Posterior cingulate gyrus (tissue), 11 donors: ENCODE measurements around the gene MTCL3.

Experiments used
- DNase-seq, 10 donors: peaks; one replicate each; pipeline versions ENCODE4 v3.0.0 to v3.0.0-alpha.2; 2020 to 2021; ENCODE audit warnings: mixed read lengths in 3 of 10
- intact Hi-C: fragments of 100-400 bp; cut with DNase I; formaldehyde crosslinking; loops from one replicate; pipeline ENCODE4 v1.15.1; 2023

MTCL3 gene

GRCh38 chr6:127518710-127519468, at the start of gene MTCL3:
Gene MTCL3, minus strand, starts transcription at chr6:127519335.
- DNase-seq = peak; percentile 44 to 95 (median 66)
- intact Hi-C loops = loop anchor here (5.0 kb wide), 2 partner anchors 52 to 252 kb away; partner anchors contain the start of gene RNF146

DNA sequence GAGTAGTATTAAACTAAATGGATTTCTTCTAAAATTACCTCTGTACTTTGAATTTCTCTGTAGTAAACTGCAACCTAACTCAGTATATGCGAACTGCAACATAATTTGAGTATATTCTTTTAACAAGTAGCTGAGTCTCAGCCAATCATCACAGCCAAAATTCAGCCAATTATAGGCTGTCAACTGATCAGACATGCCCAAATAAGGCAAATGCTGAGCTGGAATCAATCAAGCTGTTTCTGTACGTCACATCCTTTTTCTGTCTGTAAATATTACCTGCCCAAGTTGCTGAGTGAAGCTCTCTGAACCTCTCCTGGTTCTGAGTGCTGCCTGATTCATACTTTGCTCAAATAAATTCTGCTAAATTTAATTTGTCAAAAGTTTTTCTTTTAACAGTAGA, 48.3 kb upstream of the MTCL3 start:
- DNase-seq = no peak
- intact Hi-C loops = no loop called here

- intact Hi-C loops = no loop called here
- DNase-seq = no peak
These were observed 47.5 kb upstream of the MTCL3 start for GRCh38 chr6:127566651-127567050.

- no peak for DNase-seq
- intact Hi-C loops = no loop called here
These were observed 47.0 kb upstream of the MTCL3 start for GRCh38 chr6:127566119-127566518.

GRCh38 chr6:127564761-127565160, 45.6 kb upstream of the MTCL3 start:
- intact Hi-C loops = no loop called here
- no peak for DNase-seq

DNA sequence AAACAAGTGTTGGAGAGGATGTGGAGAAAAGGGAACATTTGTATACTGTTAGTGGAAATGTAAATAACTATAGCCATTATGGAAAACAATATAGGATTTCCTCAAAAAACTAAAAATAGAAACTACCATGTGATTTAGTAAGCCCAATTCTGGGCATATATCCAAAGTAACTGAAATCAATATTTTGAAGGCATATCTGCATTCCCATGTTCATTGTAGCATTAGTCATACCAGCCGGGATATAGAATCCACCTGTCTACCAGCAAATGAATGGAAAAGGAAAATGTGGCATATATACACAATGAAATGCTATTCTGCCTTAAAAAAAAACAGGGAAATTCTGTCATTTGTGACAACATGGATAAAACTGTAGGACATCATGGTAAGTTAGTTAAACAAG, 42.5 kb upstream of the MTCL3 start:
- intact Hi-C loops = no loop called here
- no peak for DNase-seq

GRCh38 chr6:127554435-127555006, 35.4 kb upstream of the MTCL3 start:
- DNase-seq = peak in 1 of 10 donors; percentile 72
- intact Hi-C loops = no loop called here

DNA sequence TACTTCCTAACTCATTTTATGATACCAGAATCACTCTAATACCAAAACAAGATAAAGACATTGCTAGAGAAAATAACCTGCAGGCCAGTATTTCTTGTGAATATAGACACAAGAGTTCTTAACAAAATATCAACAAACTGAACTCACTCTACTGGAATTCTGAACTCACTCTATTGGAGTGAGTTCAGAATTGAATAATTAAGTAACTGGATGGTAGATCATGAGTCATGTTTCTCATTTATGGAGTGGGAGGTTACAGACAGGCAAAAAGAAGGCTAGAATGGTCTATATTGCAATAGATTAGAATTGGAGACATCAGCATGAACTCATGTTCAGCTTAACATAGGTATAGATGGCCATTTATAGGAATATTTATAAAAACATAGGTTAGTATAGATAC, 31.3 kb upstream of the MTCL3 start:
- intact Hi-C loops = no loop called here
- no peak for DNase-seq

DNA sequence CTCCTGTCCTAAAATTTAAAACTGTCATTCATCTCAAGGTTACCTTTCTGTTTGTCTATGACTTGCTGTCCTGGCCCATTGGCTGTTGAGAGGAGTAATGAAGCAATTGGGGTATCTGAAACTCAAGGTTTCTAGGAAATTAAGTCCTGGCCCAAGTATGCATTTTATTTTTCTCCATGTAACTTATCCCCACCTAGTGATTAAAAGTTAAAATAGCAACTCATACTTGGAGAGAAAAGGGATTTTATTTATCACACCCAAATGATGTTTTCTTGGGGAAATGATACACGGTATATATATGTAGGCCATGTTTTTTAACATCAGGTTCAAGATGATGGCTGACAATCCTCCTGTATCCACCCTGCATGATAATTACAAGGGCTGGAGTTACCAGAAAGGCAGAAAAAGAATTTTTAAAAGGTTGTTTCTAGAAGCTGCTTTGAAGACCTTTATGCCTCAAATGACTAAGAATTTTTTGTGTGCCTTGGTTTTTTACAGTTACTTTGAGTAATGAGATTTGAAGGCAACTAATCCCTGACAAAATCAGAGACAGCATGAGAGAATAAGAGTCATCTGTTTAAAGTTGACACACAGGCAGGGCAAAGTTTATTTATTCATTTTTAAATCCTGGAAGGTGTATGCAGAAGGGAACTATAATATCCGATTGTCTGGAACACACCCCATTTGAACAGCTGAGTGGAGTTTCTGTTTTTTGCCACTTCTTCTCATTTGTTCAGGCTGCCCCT, 28.9 kb upstream of the MTCL3 start:
- intact Hi-C loops = no loop called here

GRCh38 chr6:127547215-127547614, 28.1 kb upstream of the MTCL3 start:
- no peak for DNase-seq
- intact Hi-C loops = no loop called here

More for the DNA sequence above, 28.9 kb upstream of the MTCL3 start:
- DNase-seq = no peak

DNA sequence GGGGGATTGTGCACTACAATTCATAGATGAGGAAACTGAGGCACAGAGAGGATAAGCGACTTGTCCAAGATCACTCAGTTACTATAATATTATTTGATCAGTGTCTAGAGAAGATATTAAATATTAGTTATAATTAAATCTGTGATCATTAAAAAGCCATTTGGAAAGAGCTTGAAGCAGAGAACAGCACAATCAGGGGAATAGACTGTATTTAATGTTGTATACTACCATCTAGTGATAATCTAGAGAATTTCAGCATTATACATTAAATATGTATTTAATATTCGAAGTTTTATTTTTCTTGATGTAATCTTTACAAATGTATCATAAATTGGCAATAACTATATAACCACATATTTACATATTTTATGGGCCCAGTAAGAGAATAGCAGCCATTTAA, 20.1 kb upstream of the MTCL3 start:
- intact Hi-C loops = loop anchor here (1.0 to 2.0 kb wide), 2 partner anchors 74 to 237 kb away; no protein-coding TSS in a partner anchor
- DNase-seq = no peak

GRCh38 chr6:127538750-127539264, 19.7 kb upstream of the MTCL3 start:
- DNase-seq = no peak
- intact Hi-C loops = loop anchor here (1.0 to 2.0 kb wide), 2 partner anchors 74 to 237 kb away; no protein-coding TSS in a partner anchor

DNA sequence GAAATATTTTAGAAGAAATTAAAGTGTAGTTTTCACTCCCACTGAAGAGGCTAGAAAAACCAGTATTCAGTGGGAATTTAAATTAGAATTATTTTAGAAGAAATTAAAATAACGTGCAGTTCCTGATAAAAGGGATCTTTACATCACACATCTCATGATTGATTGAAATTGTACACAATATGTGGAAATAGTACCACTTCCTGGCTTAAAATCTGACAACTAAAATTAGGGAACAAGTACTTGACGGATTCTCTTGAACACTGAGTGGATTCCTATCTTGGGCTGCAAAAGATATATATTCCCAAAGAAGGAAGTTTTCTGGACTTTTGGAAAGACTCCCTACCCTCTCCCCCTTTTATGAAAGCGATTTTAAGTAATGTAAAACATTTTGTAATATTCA, 14.6 kb upstream of the MTCL3 start:
- DNase-seq = no peak
- intact Hi-C loops = no loop called here

DNA sequence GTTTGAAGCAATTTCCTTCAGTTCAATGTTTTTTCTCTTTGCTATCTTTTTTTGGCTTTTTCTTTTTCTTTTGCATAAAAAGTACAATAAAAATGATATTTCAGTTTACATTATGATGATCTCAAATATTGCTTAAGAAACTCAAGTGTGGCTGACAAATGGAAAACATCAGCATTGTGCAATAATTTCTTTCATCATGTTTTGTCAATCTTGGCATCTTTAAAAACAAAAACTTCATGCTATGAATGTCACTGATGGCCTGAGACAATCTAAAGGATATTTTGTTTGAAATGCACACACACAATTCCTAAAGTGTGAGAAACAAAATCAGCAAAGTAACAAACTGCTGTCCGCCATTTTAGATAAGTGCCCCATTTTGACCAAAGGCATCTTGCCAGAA, 13.9 kb upstream of the MTCL3 start:
- DNase-seq = no peak
- intact Hi-C loops = no loop called here

- no peak for DNase-seq
- intact Hi-C loops = no loop called here
These were observed 3.6 kb upstream of the MTCL3 start for GRCh38 chr6:127522714-127523113.

GRCh38 chr6:127520066-127520465, 931 bp upstream of the MTCL3 start:
- intact Hi-C loops = no loop called here
- DNase-seq = no peak

- no peak for DNase-seq
- intact Hi-C loops = loop anchor here (5.0 kb wide), 2 partner anchors 52 to 252 kb away; partner anchors contain the start of gene RNF146
These were observed 292 bp upstream of the MTCL3 start for GRCh38 chr6:127519469-127519785.

DNA sequence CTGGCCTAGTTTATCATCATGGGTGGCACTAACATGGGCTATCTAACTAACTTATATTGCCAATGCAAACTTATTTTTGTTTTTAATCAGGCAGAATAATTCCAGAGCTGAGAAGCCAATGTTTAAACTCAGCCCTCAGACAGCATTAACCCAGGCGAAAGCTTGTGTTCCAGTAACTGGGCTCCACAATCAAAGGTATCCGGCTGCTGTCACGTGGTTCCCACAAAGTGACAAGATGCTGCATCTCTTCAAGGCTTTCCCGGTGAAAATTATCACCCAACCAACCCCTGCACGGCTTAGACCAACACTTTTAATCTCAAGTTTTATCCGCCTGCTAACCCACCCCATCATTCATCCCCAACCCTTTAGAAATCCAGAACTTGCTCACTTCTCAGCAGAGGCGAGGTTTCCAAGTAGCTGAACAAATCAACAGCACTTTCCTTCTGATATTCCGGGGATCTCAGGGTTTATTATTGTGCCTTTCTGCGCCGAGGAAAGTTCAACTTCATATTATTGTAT, 885 bp downstream of the MTCL3 start:
- intact Hi-C loops = loop anchor here (5.0 kb wide), 2 partner anchors 51 to 251 kb away; partner anchors contain the start of gene RNF146
- peak in 2 of 10 donors; percentile 12 to 39 for DNase-seq

- intact Hi-C loops = loop anchor here (5.0 kb wide), 2 partner anchors 50 to 250 kb away; partner anchors contain the start of gene RNF146
- no peak for DNase-seq
These were observed 1.4 kb downstream of the MTCL3 start for GRCh38 chr6:127517693-127518092.

GRCh38 chr6:127516662-127517273, 2.4 kb downstream of the MTCL3 start:
- intact Hi-C loops = loop anchor here (5.0 kb wide), 2 partner anchors 49 to 249 kb away; partner anchors contain the start of gene RNF146
- DNase-seq = peak in 9 of 10 donors; percentile 47 to 94 (median 60)
